Liver (tissue), 9 donors: ENCODE measurements around the gene FNBP1. TPM values are rescaled to one million over a fixed set of nuclear protein-coding genes. Genes with fewer than 3 reads are reported as not detected.

ENCODE experiments used
- DNase-seq: peaks from one replicate; pipeline ENCODE4 v3.0.0-alpha.2; 2017; ENCODE audit warnings: low spot score
- H3K27ac ChIP-seq, 2 donors: one replicate each; pipeline ENCODE4 v1.7.0; 2013; ENCODE audit warnings: inconsistent platforms in 2 of 2, low read length in 2 of 2, control low read depth in 1 of 2, low read depth in 1 of 2, mild to moderate bottlenecking in 1 of 2
- H3K27me3 ChIP-seq, 4 donors: one replicate each; pipeline versions ENCODE4 v1.6.1 to v1.7.0; 2013; ENCODE audit warnings: low read length in 3 of 4, inconsistent platforms in 1 of 4, mild to moderate bottlenecking in 1 of 4, moderate library complexity in 1 of 4; ENCODE audit not compliant: control insufficient read depth in 4 of 4, insufficient read depth in 4 of 4
- H3K36me3 ChIP-seq, 4 donors: one replicate each; pipeline versions ENCODE4 v1.6.1 to v1.7.0; 2013; ENCODE audit warnings: low read length in 3 of 4, mild to moderate bottlenecking in 3 of 4, low read depth in 1 of 4, moderate library complexity in 1 of 4; ENCODE audit not compliant: control insufficient read depth in 4 of 4, insufficient read depth in 3 of 4
- H3K4me1 ChIP-seq, 4 donors: one replicate each; pipeline versions ENCODE4 v1.6.1 to v1.7.0; 2013; ENCODE audit warnings: low read length in 3 of 4, mild to moderate bottlenecking in 3 of 4, moderate library complexity in 1 of 4; ENCODE audit not compliant: control insufficient read depth in 4 of 4, insufficient read depth in 4 of 4
- H3K4me3 ChIP-seq, 3 donors: one replicate each; pipeline versions ENCODE4 v1.6.1 to v1.7.0; 2013; ENCODE audit warnings: low read length in 3 of 3, control low read depth in 1 of 3, low read depth in 1 of 3, mild to moderate bottlenecking in 1 of 3
- H3K9ac ChIP-seq, 2 donors: one replicate each; pipeline ENCODE4 v1.7.0; 2013; ENCODE audit warnings: low read length in 2 of 2, mild to moderate bottlenecking in 2 of 2, moderate library complexity in 2 of 2, control low read depth in 1 of 2, low read depth in 1 of 2
- H3K9me3 ChIP-seq, 4 donors: one replicate each; pipeline versions ENCODE4 v1.6.1 to v1.7.0; 2013; ENCODE audit warnings: low read length in 3 of 4; ENCODE audit not compliant: control insufficient read depth in 4 of 4
- ATF3 ChIP-seq: IDR thresholded peaks from 2 replicates; pipeline ENCODE4 v1.6.1; 2016; ENCODE audit warnings: antibody characterized with exemption
- CTCF ChIP-seq: fragments of 150-350 bp; IDR thresholded peaks from 2 replicates; pipeline ENCODE4 v1.5.1; 2017; ENCODE audit warnings: improper control_type of control experiment, low read depth, low read length; ENCODE audit not compliant: missing input control
- EGR1 ChIP-seq, 2 donors: IDR thresholded peaks; 2 replicates each; pipeline ENCODE4 v1.6.1; 2016 to 2018; ENCODE audit warnings: antibody characterized with exemption in 2 of 2, low read depth in 2 of 2
- FOXA1 ChIP-seq: IDR thresholded peaks from 2 replicates; pipeline ENCODE4 v1.6.1; 2016; ENCODE audit warnings: antibody characterized with exemption
- FOXA2 ChIP-seq: IDR thresholded peaks from 2 replicates; pipeline ENCODE4 v1.6.1; 2016; ENCODE audit warnings: antibody characterized with exemption
- HNF4A ChIP-seq, 2 donors: conservative IDR thresholded peaks; 2 replicates each; pipeline ENCODE4 v1.6.1; 2016; ENCODE audit warnings: antibody characterized with exemption in 2 of 2, mild to moderate bottlenecking in 2 of 2
- HNF4G ChIP-seq: IDR thresholded peaks from 2 replicates; pipeline ENCODE4 v1.6.1; 2016; ENCODE audit warnings: antibody characterized with exemption
- JUND ChIP-seq, 2 donors: IDR thresholded peaks; 2 replicates each; pipeline ENCODE4 v1.6.1; 2016; ENCODE audit warnings: antibody characterized with exemption in 2 of 2
- MAX ChIP-seq: IDR thresholded peaks from 2 replicates; pipeline ENCODE4 v1.6.1; 2016; ENCODE audit warnings: antibody characterized with exemption
- NR2F2 ChIP-seq: IDR thresholded peaks from 2 replicates; pipeline ENCODE4 v1.6.1; 2016; ENCODE audit warnings: antibody characterized with exemption
- RAD21 ChIP-seq, 2 donors: IDR thresholded peaks; 2 replicates each; pipeline ENCODE4 v1.6.1; 2016; ENCODE audit warnings: antibody characterized with exemption in 2 of 2, mild to moderate bottlenecking in 2 of 2
- REST ChIP-seq: IDR thresholded peaks from 2 replicates; pipeline ENCODE4 v1.6.1; 2016; ENCODE audit warnings: antibody characterized with exemption, mild to moderate bottlenecking
- RXRA ChIP-seq, 2 donors: IDR thresholded peaks; 2 replicates each; pipeline ENCODE4 v1.6.1; 2017 to 2018; ENCODE audit warnings: antibody characterized with exemption in 2 of 2, mild to moderate bottlenecking in 1 of 2
- SP1 ChIP-seq: IDR thresholded peaks from 2 replicates; pipeline ENCODE4 v1.6.1; 2018; ENCODE audit warnings: antibody characterized with exemption, mild to moderate bottlenecking
- TAF1 ChIP-seq: conservative IDR thresholded peaks from 2 replicates; pipeline ENCODE4 v1.6.1; 2016; ENCODE audit warnings: antibody characterized with exemption, mild to moderate bottlenecking
- YY1 ChIP-seq: IDR thresholded peaks from 2 replicates; pipeline ENCODE4 v1.6.1; 2016; ENCODE audit warnings: antibody characterized with exemption, mild to moderate bottlenecking
- ZBTB33 ChIP-seq: IDR thresholded peaks from 2 replicates; pipeline ENCODE4 v1.6.1; 2016; ENCODE audit warnings: antibody characterized with exemption
- WGBS: extraction: QIAGEN DNeasy Blood & Tissue Kit; methylation state at CpG from one replicate; pipeline ENCODE4 v1.1.7; 2013; 5-methylcytosine and 5-hydroxymethylcytosine counted together
- polyA plus RNA-seq, 2 donors: library from polyadenylated mRNA; stranded (reverse) in 1 of 2; unstranded in 1 of 2; fragments of 200-250 nt in 1 of 2; fragments of >200 nt in 1 of 2; fragmentation: Nextera tagmentation in 1 of 2; extraction: Ambion mirVana in 1 of 2; gene quantifications; one replicate each; pipeline versions ENCODE4 v1.2.1 to v1.2.3, GENCODE V29; 2013 to 2015
- total RNA-seq, 2 donors: library from RNA; depleted of rRNA; stranded (reverse); fragments of >200 nt; gene quantifications; one replicate each; pipeline ENCODE4 v1.2.3, GENCODE V29; 2014
- donor health status: healthy.
- donor health status: healthy.
- donor health status: healthy.
- donor health status: healthy.
- donor health status: healthy.

Gene FNBP1
- total and polyA plus RNA-seq, 4 donors = 6.6 to 15.6 (median 12.3) TPM

GRCh38 chr9:129887334-129888292, 155.4 kb downstream of the FNBP1 start:
- Histone ChIP-seq H3K36me3 (peaks cover 0 to 6% (median 1%) of the 10 kb centered on the region in 4 donors), H3K4me3 (no peak overlapping the region), H3K27ac (peak overlapping the region; percentile 42 to 79), H3K4me1 (peaks cover 5 to 34% (median 21%) of the 10 kb centered on the region in 4 donors), H3K9me3 (no peaks in the 10 kb centered on the region), H3K9ac (peak overlapping the region in 1 of 2 donors; percentile 58), H3K27me3 (no peaks in the 10 kb centered on the region)
- TF ChIP-seq JUND (IDR thresholded peaks at IDR 0.05) (no peak), YY1 (no peak), RXRA (IDR thresholded peaks at IDR 0.05) (no peak), FOXA1 (no peak), ATF3 (no peak), NR2F2 (no peak)
- DNase-seq = no peak
- 74% methylated on average over 27 of the region's 27 CpGs for WGBS

- H3K4me3 ChIP-seq = peak overlapping the region in 1 of 3 donors; percentile 37
- DNase-seq = peak; percentile 60
- 66% methylated on average over 20 of the region's 20 CpGs for WGBS
These were observed 156.5 kb downstream of the FNBP1 start for GRCh38 chr9:129886226-129887174.

More at GRCh38 chr9:129886226-129887174, 156.5 kb downstream of the FNBP1 start:
- Histone ChIP-seq H3K36me3 (peaks cover 0 to 13% (median 1%) of the 10 kb centered on the region in 4 donors), H3K27ac (peak overlapping the region; percentile 38 to 42), H3K9ac (no peak overlapping the region), H3K27me3 (no peaks in the 10 kb centered on the region), H3K4me1 (peaks cover 5 to 31% (median 21%) of the 10 kb centered on the region in 4 donors), H3K9me3 (no peaks in the 10 kb centered on the region)
- no peak for TF ChIP-seq EGR1 (IDR thresholded peaks at IDR 0.05; ENCODE audit: low read depth in 2 of 2)
- no peak for TF ChIP-seq MAX
- TF ChIP-seq HNF4G = no peak
- no peak for TF ChIP-seq NR2F2
- TF ChIP-seq ATF3 = no peak
- TF ChIP-seq JUND (IDR thresholded peaks at IDR 0.05) = no peak
- no peak for TF ChIP-seq FOXA1
- no peak for TF ChIP-seq HNF4A (conservative IDR thresholded peaks at IDR 0.05)
- TF ChIP-seq RXRA (IDR thresholded peaks at IDR 0.05) = no peak
- no peak for TF ChIP-seq TAF1
- no peak for TF ChIP-seq ZBTB33
- TF ChIP-seq RAD21 (IDR thresholded peaks at IDR 0.05) = no peak
- TF ChIP-seq YY1 = no peak
- no peak for TF ChIP-seq REST
- no peak for TF ChIP-seq SP1
- TF ChIP-seq CTCF = no peak
- TF ChIP-seq FOXA2 = no peak
